SH-SY5Y (cell line): ENCODE results near the gene KLHL29.

Experiments
- GATA2 ChIP-seq: IDR thresholded peaks from 2 replicates; pipeline ENCODE4 v1.6.1; 2011; ENCODE audit warnings: mild to moderate bottlenecking, low read depth, low read length
- GATA3 ChIP-seq: IDR thresholded peaks from 2 replicates; pipeline ENCODE4 v1.6.1; 2011; ENCODE audit warnings: low read depth, mild to moderate bottlenecking, low read length, moderate library complexity

DNA sequence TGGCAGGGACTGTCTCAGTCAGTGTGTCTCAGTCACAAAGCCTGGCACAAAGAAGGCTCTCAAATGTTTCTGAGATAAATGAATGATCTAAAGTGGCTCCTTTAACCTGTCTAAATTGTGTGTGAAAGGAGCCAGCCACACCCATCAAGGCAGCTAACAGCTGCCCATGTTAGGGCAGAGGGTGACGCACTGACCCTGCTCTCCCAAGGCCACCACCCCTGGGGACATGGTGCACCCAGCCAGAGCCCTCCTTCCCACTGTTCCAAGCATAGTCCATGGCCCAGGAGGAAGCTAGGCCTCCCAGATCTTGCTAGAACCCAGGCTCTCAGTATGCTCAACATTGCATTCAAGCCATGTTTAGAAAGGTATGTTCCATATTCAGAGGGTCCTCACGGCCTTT, 100.3 kb downstream of the KLHL29 start:
- TF ChIP-seq GATA2 = no peak
- TF ChIP-seq GATA3 = no peak
